HepG2 (cell line): ENCODE measurements around the gene ZBP1. TPM values are rescaled to one million over a fixed set of nuclear protein-coding genes. Genes with fewer than 3 reads are reported as not detected.

Experiments
- ARID4A ChIP-seq: sonication (generic); formaldehyde crosslinking; IDR thresholded peaks from 2 replicates; pipeline ENCODE4 v1.5.0; 2020; ENCODE audit warnings: mild to moderate bottlenecking, missing genetic modification reagents, borderline replicate concordance
- E2F2 ChIP-seq: sonication (generic); formaldehyde crosslinking; IDR thresholded peaks from 2 replicates; pipeline ENCODE4 v1.4.0; 2020; ENCODE audit warnings: missing genetic modification reagents, borderline replicate concordance
- FOXP4 ChIP-seq: sonication (generic); formaldehyde crosslinking; IDR thresholded peaks from 2 replicates; pipeline ENCODE4 v1.4.0; 2020; ENCODE audit warnings: missing genetic modification reagents
- IRF1 ChIP-seq: sonication (generic); formaldehyde crosslinking; IDR thresholded peaks from 2 replicates; pipeline ENCODE4 v1.4.0; 2020; ENCODE audit warnings: low read depth, mild to moderate bottlenecking, missing genetic modification reagents
- KDM2A ChIP-seq: sonication (generic); formaldehyde crosslinking; IDR thresholded peaks from 2 replicates; pipeline ENCODE4 v1.4.0; 2020; ENCODE audit warnings: low read depth, missing genetic modification reagents, borderline replicate concordance
- MIER3 ChIP-seq: IDR thresholded peaks from 2 replicates; pipeline ENCODE4 v1.6.1; 2016; ENCODE audit warnings: missing compliant biosample characterization, borderline replicate concordance
- MYPOP ChIP-seq: sonication (generic); formaldehyde crosslinking; IDR thresholded peaks from 2 replicates; pipeline ENCODE4 v1.8.1; 2023; ENCODE audit warnings: mild to moderate bottlenecking, moderate library complexity, missing genetic modification reagents
- RBM39 ChIP-seq: fragments of 200-400 bp; formaldehyde crosslinking; IDR thresholded peaks from one replicate; pipeline ENCODE4 v1.6.1; 2018; ENCODE audit warnings: antibody characterized with exemption, mild to moderate bottlenecking, low read depth, low read length; ENCODE audit not compliant: poor library complexity, severe bottlenecking
- SOX13 ChIP-seq, 3 experiments: fragments of 450-650 bp in 1 of 3; sonication (generic) in 1 of 3; formaldehyde crosslinking in 1 of 3; IDR thresholded peaks in 2 of 3; conservative IDR thresholded peaks in 1 of 3; 2 replicates each; pipeline versions ENCODE4 v1.5.0 to v1.6.1; 2016 to 2020; ENCODE audit warnings: antibody characterized with exemption in 1 of 3, mild to moderate bottlenecking in 1 of 3, missing compliant biosample characterization in 1 of 3, missing genetic modification reagents in 1 of 3, moderate library complexity in 1 of 3
- TFDP1 ChIP-seq: IDR thresholded peaks from 2 replicates; pipeline ENCODE4 v1.6.1; 2016; ENCODE audit warnings: missing compliant biosample characterization, missing genetic modification reagents, borderline replicate concordance
- YEATS4 ChIP-seq: sonication (generic); formaldehyde crosslinking; IDR thresholded peaks from 2 replicates; pipeline ENCODE4 v1.4.0; 2020; ENCODE audit warnings: missing genetic modification reagents, borderline replicate concordance
- ZNF34 ChIP-seq: sonication (generic); formaldehyde crosslinking; IDR thresholded peaks from 2 replicates; pipeline ENCODE4 v1.4.0; 2020; ENCODE audit warnings: mild to moderate bottlenecking, missing genetic modification reagents, borderline replicate concordance
- ZNF703 ChIP-seq: sonication (generic); formaldehyde crosslinking; IDR thresholded peaks from 2 replicates; pipeline ENCODE4 v1.5.1; 2020; ENCODE audit warnings: missing genetic modification reagents, mild to moderate bottlenecking, moderate library complexity, borderline replicate concordance
- ZNF761 ChIP-seq: sonication (generic); formaldehyde crosslinking; conservative IDR thresholded peaks from 2 replicates; pipeline ENCODE4 v1.4.0; 2020; ENCODE audit warnings: mild to moderate bottlenecking, missing genetic modification reagents
- polyA plus RNA-seq, 8 experiments: library from polyadenylated mRNA; depleted of rRNA in 3 of 8; stranded (reverse) in 7 of 8; unstranded in 1 of 8; fragments of >200 nt; fragmentation: Illumina TruSeq in 4 of 8; extraction: Trizol in 4 of 8; gene quantifications; 2 replicates each; pipeline versions ENCODE4 v1.2.1 to v1.2.3, GENCODE V29; 2011 to 2016; ENCODE audit warnings: low read depth in 4 of 8, missing spikeins in 1 of 8, mixed read lengths in 1 of 8; ENCODE audit not compliant: insufficient read depth in 1 of 8
- total RNA-seq, 5 experiments: library from RNA; depleted of rRNA; stranded (reverse); fragments of >200 nt; fragmentation: Illumina TruSeq; extraction: Trizol; gene quantifications; 2 replicates each; pipeline ENCODE4 v1.2.3, GENCODE V29; 2016; ENCODE audit warnings: low read depth in 1 of 5

ZBP1 gene
- total and polyA plus RNA-seq, 2 of the 13 experiments (the other 11 are each of a cell fraction or from before 2014, with no cell fraction given) = not detected

GRCh38 chr20:57592263-57593092 lies 27.7 kb downstream of the ZBP1 start (continued):
- TF ChIP-seq IRF1 = no peak
- peak; percentile 60; the same call in 1 of the 2 replicates for TF ChIP-seq ARID4A
- no peak for TF ChIP-seq MIER3 (CRISPR knock-in tag)
- TF ChIP-seq YEATS4 (CRISPR knock-in tag) = no peak
- no peak for TF ChIP-seq ZNF761
- no peak for TF ChIP-seq TFDP1
- no peak for TF ChIP-seq FOXP4 (CRISPR knock-in tag)
- TF ChIP-seq ZNF34 (CRISPR knock-in tag) = no peak
- TF ChIP-seq KDM2A (CRISPR knock-in tag) = no peak
- no peak; the same call in 1 of the 2 replicates for TF ChIP-seq MYPOP
- TF ChIP-seq RBM39 = no peak
- no peak for TF ChIP-seq ZNF703
- TF ChIP-seq SOX13 (IDR thresholded peaks at IDR 0.05) = no peak
- no peak for TF ChIP-seq SOX13 (CRISPR knock-in tag; conservative IDR thresholded peaks at IDR 0.05 in 1 of 2, IDR thresholded peaks at IDR 0.05 in 1 of 2)
- no peak for TF ChIP-seq E2F2 (CRISPR knock-in tag)
